GM19468 (cell line): ENCODE results near the gene LRRC10.

ENCODE experiments used
- ATAC-seq: cut with Tn5 transposase; IDR thresholded peaks from one replicate; pipeline ENCODE4 v1.9.1; 2021; ENCODE audit warnings: mild to moderate bottlenecking, moderate library complexity, moderate number of reproducible peaks; ENCODE audit not compliant: unreplicated experiment; ENCODE audit errors: extremely low read depth

The LRRC10 gene

DNA sequence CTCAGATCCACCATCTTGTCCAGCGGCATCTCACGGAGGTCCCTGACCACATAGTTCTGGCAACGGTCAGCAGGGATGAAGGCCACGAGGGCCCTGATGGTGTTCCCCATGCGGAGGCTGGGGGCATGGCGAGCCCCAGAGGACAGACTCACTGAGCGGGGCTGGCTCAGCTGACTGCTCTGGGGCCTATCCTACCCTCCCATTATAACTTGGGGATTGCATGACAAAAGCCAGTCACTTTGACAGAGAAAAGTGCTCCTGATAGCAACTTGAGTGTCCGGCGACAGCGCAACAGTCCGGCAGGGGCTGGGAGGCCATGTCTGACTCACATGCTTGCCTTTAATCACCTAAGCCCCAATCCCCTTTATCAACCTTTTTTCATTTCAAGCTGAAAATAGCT lies at the start of gene LRRC10:
Gene LRRC10, minus strand, starts transcription at position 179 of the 400 bp plus-strand sequence. Its CDS starts 69 bp downstream, at position 110.
- ATAC-seq = no peak

GRCh38 chr12:69660164-69660863 lies 49.6 kb upstream of the LRRC10 start:
- ATAC-seq = no peak

DNA sequence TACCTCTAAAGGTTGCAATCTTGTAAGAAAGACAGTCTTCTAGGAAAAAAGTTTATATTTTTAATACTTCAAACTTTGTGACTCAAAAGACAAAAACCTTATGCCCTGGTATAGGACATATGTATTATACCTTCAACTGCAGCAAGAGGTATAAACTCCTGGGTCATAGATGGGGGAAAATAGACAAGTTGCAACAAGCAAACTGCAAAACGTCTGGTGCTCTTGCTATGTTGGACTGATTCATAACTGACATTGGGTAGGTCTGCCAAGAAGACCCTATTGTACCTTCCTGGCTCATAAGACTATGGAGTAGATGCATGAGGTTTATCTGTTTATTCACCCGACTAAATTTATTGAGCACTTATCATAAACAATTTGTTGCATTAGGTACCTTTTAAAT lies 47.5 kb upstream of the LRRC10 start:
- ATAC-seq = no peak

GRCh38 chr12:69657376-69658137 lies 46.9 kb upstream of the LRRC10 start:
- no peak for ATAC-seq

DNA sequence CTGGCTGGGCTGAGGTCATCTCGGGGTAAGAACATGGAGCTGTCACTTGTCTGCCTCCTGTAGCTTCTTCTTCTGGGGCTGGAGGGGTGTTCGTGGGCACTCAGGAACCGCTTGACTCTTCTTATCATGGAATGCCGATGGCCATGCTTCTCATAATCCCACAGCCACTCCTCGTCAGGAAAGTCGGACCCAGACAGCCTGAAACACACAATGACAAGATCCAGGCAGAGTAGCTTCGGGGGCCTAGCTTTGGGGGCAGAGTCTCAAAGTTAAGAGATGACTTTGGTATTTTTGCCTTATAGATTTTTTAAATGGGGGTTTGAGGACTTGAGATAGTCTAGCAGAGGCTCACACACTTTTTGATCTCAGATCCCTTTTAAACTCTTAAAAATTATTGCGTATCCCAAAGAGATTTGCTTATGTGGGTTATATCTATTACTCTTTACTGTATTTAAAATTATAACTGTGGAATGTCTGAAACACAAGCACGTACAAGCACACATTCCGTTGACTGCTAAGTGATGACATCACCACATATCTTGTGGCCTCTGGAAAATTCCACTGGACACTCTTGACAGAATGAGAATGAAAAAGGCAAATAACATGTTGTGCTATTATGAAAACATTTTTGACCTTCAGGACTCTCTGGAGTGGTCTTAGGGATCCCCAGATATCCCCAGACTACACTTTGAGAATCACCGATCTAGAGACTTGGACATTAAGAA lies 45.1 kb upstream of the LRRC10 start:
- ATAC-seq = no peak

DNA sequence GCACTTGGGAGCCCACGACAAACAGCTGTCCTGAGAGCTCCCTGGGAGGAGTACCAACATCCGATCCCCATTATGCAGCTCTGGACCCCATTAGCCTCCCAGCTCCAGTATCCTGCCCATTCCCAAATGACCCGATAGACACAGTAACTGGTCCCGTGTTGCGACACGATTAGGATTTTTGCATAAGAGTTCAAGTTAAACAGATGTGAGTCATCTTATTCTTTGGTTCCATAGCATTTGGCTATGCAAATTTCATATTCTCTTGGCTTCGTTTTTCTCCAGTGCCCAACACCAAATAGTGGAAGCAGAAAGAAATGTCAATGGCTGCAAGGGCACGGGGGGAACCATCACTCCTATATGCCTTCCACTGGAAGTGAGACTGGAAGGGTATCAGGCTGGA lies 43.0 kb upstream of the LRRC10 start:
- ATAC-seq = no peak

DNA sequence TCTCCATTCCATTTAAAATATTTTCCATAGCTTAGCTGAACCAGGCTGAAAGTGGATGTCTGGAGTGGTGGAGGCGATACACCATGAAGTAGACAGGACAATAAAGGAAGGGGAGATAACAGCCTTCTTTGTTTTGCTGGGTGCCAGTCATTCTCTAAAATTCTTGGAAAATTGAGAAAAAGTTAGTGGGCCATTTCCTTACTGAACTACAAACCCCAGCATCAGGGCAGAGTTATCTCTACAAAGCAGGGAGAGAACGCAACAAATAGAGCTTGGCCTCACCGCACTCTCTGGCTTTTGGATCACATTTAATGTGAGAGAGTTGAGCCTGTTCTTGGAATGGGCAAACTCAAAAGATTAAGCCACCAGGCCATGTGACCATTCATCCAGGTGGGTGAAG lies 41.2 kb upstream of the LRRC10 start:
- no peak for ATAC-seq

GRCh38 chr12:69649529-69649928 lies 38.8 kb upstream of the LRRC10 start:
- no peak for ATAC-seq

- ATAC-seq = no peak
Observed at GRCh38 chr12:69648476-69648875, 37.8 kb upstream of the LRRC10 start.

- no peak for ATAC-seq
Observed at GRCh38 chr12:69647178-69647577, 36.5 kb upstream of the LRRC10 start.

GRCh38 chr12:69645031-69645430 lies 34.3 kb upstream of the LRRC10 start:
- ATAC-seq = no peak

DNA sequence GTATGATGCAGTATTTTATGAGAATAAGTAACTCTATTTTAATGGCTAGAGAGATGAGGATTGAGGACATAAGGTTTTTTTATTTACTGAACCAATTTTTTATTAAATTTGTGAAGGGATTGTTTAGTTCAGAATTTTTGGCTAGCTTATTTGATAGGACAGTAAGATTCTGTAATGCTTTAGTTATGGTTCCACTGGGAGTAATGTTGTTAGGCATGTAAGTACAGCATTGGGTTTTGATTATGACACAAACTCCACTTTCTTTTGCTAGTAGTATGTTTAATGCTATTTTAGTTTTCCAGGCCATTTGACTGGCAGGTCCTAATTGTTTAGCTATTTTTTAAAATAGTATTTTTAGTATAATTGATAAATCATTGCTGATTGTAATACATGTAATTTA lies 33.8 kb upstream of the LRRC10 start:
- ATAC-seq = no peak

- no peak for ATAC-seq
Observed at GRCh38 chr12:69642531-69642930, 31.8 kb upstream of the LRRC10 start.

- no peak for ATAC-seq
Observed at GRCh38 chr12:69641546-69641945, 30.8 kb upstream of the LRRC10 start.

GRCh38 chr12:69639400-69640016 lies 28.8 kb upstream of the LRRC10 start:
- ATAC-seq = peak; percentile 94

GRCh38 chr12:69633061-69633460 lies 22.4 kb upstream of the LRRC10 start:
- no peak for ATAC-seq

- ATAC-seq = no peak
Observed at GRCh38 chr12:69630191-69630590, 19.5 kb upstream of the LRRC10 start.

DNA sequence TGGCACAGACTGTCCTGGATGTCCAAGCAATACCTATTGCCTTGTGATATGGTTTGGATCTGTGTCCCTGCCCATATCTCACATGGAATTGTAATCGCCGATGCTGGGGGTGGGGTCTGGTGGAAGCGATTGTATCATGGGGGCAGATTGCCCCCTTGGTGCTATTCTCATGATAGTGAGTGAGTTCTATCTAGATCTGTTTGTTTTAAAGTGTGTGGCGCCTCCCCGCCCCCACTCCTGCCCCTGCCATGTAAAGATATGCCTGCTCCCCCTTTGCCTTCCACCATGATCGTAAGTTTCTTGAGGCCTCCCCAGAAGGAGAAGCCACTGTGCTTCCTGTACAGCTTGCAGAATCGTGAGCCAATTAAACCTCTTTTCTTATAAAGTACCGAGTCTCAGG lies 16.8 kb upstream of the LRRC10 start:
- ATAC-seq = no peak

DNA sequence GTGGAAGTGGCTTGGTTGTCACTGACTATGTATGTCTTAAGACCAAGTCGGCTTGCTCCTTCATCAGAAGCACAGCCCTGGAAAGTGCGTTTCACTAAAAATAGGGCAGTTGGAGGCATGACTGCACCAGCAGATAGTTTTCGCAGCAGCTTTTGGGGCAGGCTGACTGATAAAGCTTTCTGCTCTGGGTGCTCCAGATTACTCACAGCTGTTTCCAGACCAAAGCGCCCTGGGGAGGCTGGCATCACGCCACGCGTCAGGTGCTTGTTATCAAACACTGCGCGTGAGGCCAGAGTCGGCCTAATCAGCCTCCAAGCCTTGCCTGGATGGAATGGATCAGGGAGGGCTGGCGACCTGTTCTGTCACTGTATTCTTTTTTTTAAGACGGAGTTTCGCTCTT lies 13.3 kb upstream of the LRRC10 start:
- no peak for ATAC-seq

DNA sequence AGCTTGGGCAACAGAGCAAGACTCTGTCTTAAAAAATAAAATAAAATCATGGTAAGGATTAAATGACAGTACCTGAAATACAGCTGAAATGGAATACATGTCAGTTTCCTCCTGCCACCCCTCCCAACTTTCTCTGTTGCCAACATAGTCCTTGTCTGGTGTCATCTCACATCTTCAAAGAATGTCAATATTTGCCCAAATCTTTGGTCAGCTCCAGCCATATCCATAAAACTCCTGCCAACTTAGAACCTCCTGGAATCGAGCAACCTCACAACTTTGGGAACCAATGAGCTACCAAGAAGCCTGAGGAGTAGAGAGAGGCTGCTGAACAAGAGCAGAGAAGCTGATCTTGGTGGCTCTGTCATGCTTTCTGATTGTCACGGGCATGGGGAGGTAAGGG lies 10.8 kb upstream of the LRRC10 start:
- ATAC-seq = no peak

- no peak for ATAC-seq
Observed at GRCh38 chr12:69620921-69621320, 10.2 kb upstream of the LRRC10 start.
